ENCODE results near the gene TPH1. TPM values are rescaled to one million over a fixed set of nuclear protein-coding genes. Genes with fewer than 3 reads are reported as not detected.

Gene TPH1
- total RNA-seq (2013): 0.06 TPM
- polyA plus RNA-seq (under 1 TPM in 1 of 3 donors, not detected in 2; 0.15 TPM), polyA minus RNA-seq (not detected in 2 replicates), total RNA-seq (0 to 4.6 (median 0.33) reads per million in 11 experiments)

GRCh38 chr11:18046116-18046777 lies at the start of gene TPH1:
Gene TPH1 (minus strand): TSS chr11:18046269. CDS start chr11:18040762, 5,507 bp downstream.
- Histone ChIP-seq H3K27ac (ENCODE audit: low read depth in 1 of 2, low read length in 2 of 2) (no peak within 1 kb of the TSS), H3K4me1 (ENCODE audit: control insufficient read depth in 1 of 2, insufficient read depth in 2 of 2, low read length in 2 of 2) (no peaks in the 10 kb centered on the region), H3K79me2 (ENCODE audit: insufficient read depth, low read length) (no peaks in the 10 kb centered on the region), H4K20me1 (ENCODE audit: insufficient read depth, low read length) (no peaks in the 10 kb centered on the region), H3K4me2 (replicated peaks; ENCODE audit: extremely low read depth, low read length, poor library complexity, severe bottlenecking) (no peak within 1 kb of the TSS), H3K9ac (ENCODE audit: insufficient read depth, low read length, poor library complexity, severe bottlenecking) (no peak within 1 kb of the TSS), H3K4me3 (replicated peaks in 1 of 3; ENCODE audit: low read depth in 2 of 3, low read length in 3 of 3) (no peak within 1 kb of the TSS), H2AFZ (ENCODE audit: insufficient read depth, low read depth, low read length, poor library complexity, severe bottlenecking) (no peak within 1 kb of the TSS), H3K27me3 (ENCODE audit: control insufficient read depth in 2 of 2, insufficient read depth in 2 of 2, low read length in 2 of 2) (peaks cover 40 to 42% of the 10 kb centered on the region in 2 donors), H3K36me3 (replicated peaks in 1 of 2; ENCODE audit: control insufficient read depth in 1 of 2, insufficient read depth in 2 of 2, low read length in 2 of 2) (no peaks in the 10 kb centered on the region), H3K9me3 (replicated peaks in 1 of 2; ENCODE audit: control insufficient read depth in 1 of 2, insufficient read depth in 1 of 2, low read length in 2 of 2) (peaks cover 0 to 7% of the 10 kb centered on the region in 2 donors)
- intact Hi-C loops (cut with micrococcal nuclease): no loop called here
- Mint-ChIP-seq H3K27me3 (ENCODE audit: low read depth in 3 of 3) (peaks cover 38 to 55% (median 43%) of the 10 kb centered on the region in 3 donors), H3K4me3 (peak within 1 kb of the TSS in 1 of 2 donors; percentile 53), H3K9me3 (peaks cover 0 to 11% (median 7%) of the 10 kb centered on the region in 7 donors), H3K36me3 (no peaks in the 10 kb centered on the region), H3K4me1 (no peaks in the 10 kb centered on the region), H3K27ac (no peak within 1 kb of the TSS)
- DNase-seq: no peak
- 25% methylated on average over 28 of the region's 36 CpGs for WGBS (ENCODE audit: insufficient coverage)
- TF ChIP-seq CTCF (IDR thresholded peaks at IDR 0.05): no peak

GRCh38 chr11:18093959-18094358 lies 47.9 kb upstream of the TPH1 start:
- peaks cover 8% of the 10 kb centered on the region for H3K4me1 Mint-ChIP-seq
- no peaks in the 10 kb centered on the region for H3K9me3 ChIP-seq (replicated peaks in 1 of 2; ENCODE audit: control insufficient read depth in 1 of 2, insufficient read depth in 1 of 2, low read length in 2 of 2)
- intact Hi-C loops (cut with micrococcal nuclease): no loop called here
- H3K9ac ChIP-seq (ENCODE audit: insufficient read depth, low read length, poor library complexity, severe bottlenecking): no peak overlapping the region
- peaks cover 0 to 2% (median 0%) of the 10 kb centered on the region in 3 donors for H3K27me3 Mint-ChIP-seq (ENCODE audit: low read depth in 3 of 3)
- H3K4me1 ChIP-seq (ENCODE audit: control insufficient read depth in 1 of 2, insufficient read depth in 2 of 2, low read length in 2 of 2): peaks cover 4 to 6% of the 10 kb centered on the region in 2 donors
- H3K4me3 ChIP-seq (replicated peaks in 1 of 3; ENCODE audit: low read depth in 2 of 3, low read length in 3 of 3): no peak overlapping the region
- no peaks in the 10 kb centered on the region for H3K79me2 ChIP-seq (ENCODE audit: insufficient read depth, low read length)
- H3K27ac Mint-ChIP-seq: no peak overlapping the region
- H3K4me3 Mint-ChIP-seq: no peak overlapping the region
- no peaks in the 10 kb centered on the region for H3K9me3 Mint-ChIP-seq
- no peaks in the 10 kb centered on the region for H3K27me3 ChIP-seq (ENCODE audit: control insufficient read depth in 2 of 2, insufficient read depth in 2 of 2, low read length in 2 of 2)
- peaks cover 60 to 73% of the 10 kb centered on the region in 2 donors for H3K36me3 Mint-ChIP-seq
- no peak overlapping the region for H3K27ac ChIP-seq (ENCODE audit: low read depth in 1 of 2, low read length in 2 of 2)
- H4K20me1 ChIP-seq (ENCODE audit: insufficient read depth, low read length): no peaks in the 10 kb centered on the region
- no peak for TF ChIP-seq CTCF (IDR thresholded peaks at IDR 0.05)
- DNase-seq: no peak
- H3K36me3 ChIP-seq (replicated peaks in 1 of 2; ENCODE audit: control insufficient read depth in 1 of 2, insufficient read depth in 2 of 2, low read length in 2 of 2): peaks cover 42 to 78% of the 10 kb centered on the region in 2 donors
- H3K4me2 ChIP-seq (replicated peaks; ENCODE audit: extremely low read depth, low read length, poor library complexity, severe bottlenecking): no peak overlapping the region
- no peak overlapping the region for H2AFZ ChIP-seq (ENCODE audit: insufficient read depth, low read depth, low read length, poor library complexity, severe bottlenecking)

Measured in CD14-positive monocyte (primary cell).